ENCODE measurements around the gene PNPLA7. TPM values are rescaled to one million over a fixed set of nuclear protein-coding genes. Genes with fewer than 3 reads are reported as not detected.

The PNPLA7 gene
- total and polyA plus RNA-seq, 2 donors (not counting 1 experiment from before 2014, with no cell fraction given), result 18.7 to 29.9 TPM

DNA sequence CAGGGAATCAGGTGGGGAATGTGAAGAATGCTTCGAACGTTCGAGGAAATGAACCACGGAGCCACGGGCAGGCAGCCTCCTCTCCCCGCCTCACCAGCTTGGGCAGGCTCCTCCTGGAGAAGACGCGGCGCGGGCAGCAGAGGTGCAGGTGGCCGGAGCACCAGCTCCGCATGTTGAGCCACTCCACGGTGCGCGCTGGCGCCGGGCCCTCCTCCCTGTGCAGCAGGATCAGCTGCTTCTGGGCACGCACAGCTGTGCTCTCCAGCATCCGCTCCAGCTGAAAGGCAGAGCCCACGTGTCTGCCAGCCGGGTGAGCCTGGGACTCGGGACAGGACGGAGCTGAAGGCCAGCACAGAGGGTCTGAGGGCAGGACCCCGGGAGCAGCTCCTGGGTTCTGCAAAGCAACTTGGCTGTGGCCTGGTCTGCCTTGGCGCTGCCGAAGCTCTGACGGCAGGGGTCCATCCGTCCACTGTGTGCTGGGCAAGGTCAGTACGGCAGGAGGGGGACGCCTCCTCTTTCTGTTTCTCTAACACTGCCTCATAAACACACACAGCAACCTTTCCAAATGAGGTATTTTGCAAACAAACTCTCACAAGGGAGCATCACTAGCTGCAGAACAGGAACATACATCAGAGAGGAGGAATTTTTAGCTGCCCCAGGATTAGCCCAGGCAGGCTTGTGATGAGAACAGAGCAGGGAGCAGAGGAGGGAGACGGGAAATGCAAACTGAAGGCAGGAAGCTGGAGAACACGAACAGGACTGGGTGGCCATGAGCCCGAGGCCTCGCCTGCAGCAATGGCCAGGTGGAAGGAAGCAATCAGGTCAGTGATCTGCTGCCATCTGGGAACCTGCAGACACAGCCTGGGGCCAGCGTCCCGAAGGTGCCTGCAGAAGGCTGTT is 71.0 kb downstream of the PNPLA7 start:
- H2AFZ ChIP-seq (ENCODE audit: insufficient read depth, low read depth, low read length, poor library complexity, severe bottlenecking), result no peak overlapping the region
- no peak overlapping the region for H3K4me2 ChIP-seq (replicated peaks; ENCODE audit: low read depth, low read length, poor library complexity, severe bottlenecking)
- no peaks in the 10 kb centered on the region for H3K36me3 ChIP-seq (replicated peaks in 1 of 2; ENCODE audit: control extremely low read depth in 1 of 2, control insufficient read depth in 1 of 2, extremely low read depth in 1 of 2, insufficient read depth in 2 of 2, low read length in 1 of 2)
- ATAC-seq (ENCODE audit: low read depth) (no peak), DNase-seq (no peak)
- H3K4me3 Mint-ChIP-seq, result no peak overlapping the region
- H3K9ac ChIP-seq (ENCODE audit: low read length), result no peak overlapping the region
- H3K79me2 ChIP-seq (ENCODE audit: control insufficient read depth, insufficient read depth, low read length), result no peaks in the 10 kb centered on the region
- H3K27me3 Mint-ChIP-seq, result no peaks in the 10 kb centered on the region
- no peaks in the 10 kb centered on the region for H3K4me1 ChIP-seq (ENCODE audit: control insufficient read depth in 2 of 2, insufficient read depth in 2 of 2, low read length in 2 of 2)
- no peaks in the 10 kb centered on the region for H3K27me3 ChIP-seq (replicated peaks in 1 of 4; ENCODE audit: control extremely low read depth in 1 of 4, control insufficient read depth in 3 of 4, insufficient read depth in 4 of 4, low read length in 3 of 4)
- ChIA-PET POLR2A (no interaction called here), CTCF (no interaction called here)
- H3K4me1 Mint-ChIP-seq, result no peaks in the 10 kb centered on the region
- peaks cover 1 to 19% (median 13%) of the 10 kb centered on the region in 3 donors for H3K9me3 ChIP-seq (ENCODE audit: control extremely low read depth in 1 of 3, control insufficient read depth in 2 of 3, insufficient read depth in 1 of 3, low read length in 2 of 3)
- H3K9me3 Mint-ChIP-seq (ENCODE audit: insufficient read depth), result peaks cover 10% of the 10 kb centered on the region
- intact Hi-C loops (cut with micrococcal nuclease), result no loop called here
- H4K20me1 ChIP-seq (ENCODE audit: control insufficient read depth, insufficient read depth, low read length, poor library complexity, severe bottlenecking), result no peaks in the 10 kb centered on the region
- TF ChIP-seq, protein P1, sequence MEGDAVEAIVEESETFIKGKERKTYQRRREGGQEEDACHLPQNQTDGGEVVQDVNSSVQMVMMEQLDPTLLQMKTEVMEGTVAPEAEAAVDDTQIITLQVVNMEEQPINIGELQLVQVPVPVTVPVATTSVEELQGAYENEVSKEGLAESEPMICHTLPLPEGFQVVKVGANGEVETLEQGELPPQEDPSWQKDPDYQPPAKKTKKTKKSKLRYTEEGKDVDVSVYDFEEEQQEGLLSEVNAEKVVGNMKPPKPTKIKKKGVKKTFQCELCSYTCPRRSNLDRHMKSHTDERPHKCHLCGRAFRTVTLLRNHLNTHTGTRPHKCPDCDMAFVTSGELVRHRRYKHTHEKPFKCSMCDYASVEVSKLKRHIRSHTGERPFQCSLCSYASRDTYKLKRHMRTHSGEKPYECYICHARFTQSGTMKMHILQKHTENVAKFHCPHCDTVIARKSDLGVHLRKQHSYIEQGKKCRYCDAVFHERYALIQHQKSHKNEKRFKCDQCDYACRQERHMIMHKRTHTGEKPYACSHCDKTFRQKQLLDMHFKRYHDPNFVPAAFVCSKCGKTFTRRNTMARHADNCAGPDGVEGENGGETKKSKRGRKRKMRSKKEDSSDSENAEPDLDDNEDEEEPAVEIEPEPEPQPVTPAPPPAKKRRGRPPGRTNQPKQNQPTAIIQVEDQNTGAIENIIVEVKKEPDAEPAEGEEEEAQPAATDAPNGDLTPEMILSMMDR (IDR thresholded peaks at IDR 0.05), result no peak
- no peak for TF ChIP-seq EZH2 (IDR thresholded peaks at IDR 0.05; ENCODE audit: borderline replicate concordance, insufficient read depth, low read depth, low read length, poor library complexity, severe bottlenecking)
- WGBS (ENCODE audit: insufficient coverage), result 94% methylated on average over 33 of the region's 36 CpGs
- H3K27ac Mint-ChIP-seq, result no peak overlapping the region
- no peak overlapping the region for H3K4me3 ChIP-seq (ENCODE audit: control extremely low read depth in 1 of 5, extremely low read depth in 1 of 5, insufficient read depth in 1 of 5, low read depth in 2 of 5, low read length in 4 of 5)
- H3K27ac ChIP-seq (ENCODE audit: low read length in 2 of 2), result no peak overlapping the region

DNA sequence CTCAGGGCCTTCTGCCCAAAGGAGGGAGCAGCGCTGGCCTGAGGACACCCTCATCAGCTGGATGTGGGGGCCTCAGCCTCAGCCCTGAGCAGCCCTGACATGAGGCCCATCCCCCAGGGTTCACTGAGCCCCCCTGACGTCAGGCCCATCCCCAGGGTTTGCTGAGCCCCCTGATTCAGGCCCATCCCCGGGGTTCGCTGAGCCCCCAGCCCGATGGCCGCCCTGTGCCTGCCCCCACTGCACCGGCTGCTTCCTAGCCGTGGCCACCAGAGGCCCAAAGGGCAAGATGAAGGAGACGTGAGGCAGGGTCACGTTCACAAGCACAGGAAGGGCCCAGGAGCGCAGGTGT is 71.6 kb downstream of the PNPLA7 start:
- no peak for ATAC-seq (ENCODE audit: low read depth)
- no peak overlapping the region for H3K27ac Mint-ChIP-seq
- Histone ChIP-seq H3K79me2 (ENCODE audit: control insufficient read depth, insufficient read depth, low read length) (no peaks in the 10 kb centered on the region), H3K4me3 (ENCODE audit: control extremely low read depth in 1 of 5, extremely low read depth in 1 of 5, insufficient read depth in 1 of 5, low read depth in 2 of 5, low read length in 4 of 5) (no peak overlapping the region), H3K4me1 (ENCODE audit: control insufficient read depth in 2 of 2, insufficient read depth in 2 of 2, low read length in 2 of 2) (no peaks in the 10 kb centered on the region), H3K27me3 (replicated peaks in 1 of 4; ENCODE audit: control extremely low read depth in 1 of 4, control insufficient read depth in 3 of 4, insufficient read depth in 4 of 4, low read length in 3 of 4) (no peaks in the 10 kb centered on the region), H4K20me1 (ENCODE audit: control insufficient read depth, insufficient read depth, low read length, poor library complexity, severe bottlenecking) (no peaks in the 10 kb centered on the region), H3K36me3 (replicated peaks in 1 of 2; ENCODE audit: control extremely low read depth in 1 of 2, control insufficient read depth in 1 of 2, extremely low read depth in 1 of 2, insufficient read depth in 2 of 2, low read length in 1 of 2) (no peaks in the 10 kb centered on the region), H3K9me3 (ENCODE audit: control extremely low read depth in 1 of 3, control insufficient read depth in 2 of 3, insufficient read depth in 1 of 3, low read length in 2 of 3) (peaks cover 1 to 23% (median 13%) of the 10 kb centered on the region in 3 donors), H3K4me2 (replicated peaks; ENCODE audit: low read depth, low read length, poor library complexity, severe bottlenecking) (no peak overlapping the region), H2AFZ (ENCODE audit: insufficient read depth, low read depth, low read length, poor library complexity, severe bottlenecking) (no peak overlapping the region), H3K27ac (ENCODE audit: low read length in 2 of 2) (no peak overlapping the region), H3K9ac (ENCODE audit: low read length) (no peak overlapping the region)
- CTCF ChIA-PET, result no interaction called here
- POLR2A ChIA-PET, result no interaction called here
- WGBS (ENCODE audit: insufficient coverage), result 94% methylated on average over 11 of the region's 11 CpGs
- no peak for TF ChIP-seq EZH2 (IDR thresholded peaks at IDR 0.05; ENCODE audit: borderline replicate concordance, insufficient read depth, low read depth, low read length, poor library complexity, severe bottlenecking)
- H3K27me3 Mint-ChIP-seq, result no peaks in the 10 kb centered on the region
- no peaks in the 10 kb centered on the region for H3K4me1 Mint-ChIP-seq
- intact Hi-C loops (cut with micrococcal nuclease), result no loop called here
- no peak overlapping the region for H3K4me3 Mint-ChIP-seq
- peaks cover 11% of the 10 kb centered on the region for H3K9me3 Mint-ChIP-seq (ENCODE audit: insufficient read depth)
- DNase-seq, result no peak

Data from B cell (primary cell).